Activated CD4-positive, alpha-beta T cell treated with anti-CD3 and anti-CD28 coated beads, Interleukin-2, amount 10 ng/mL, durations not matched to agents 24 days and 14 days (primary cell): Measurements from ENCODE around the gene ATP6V0C. TPM values are rescaled to one million over a fixed set of nuclear protein-coding genes. Genes with fewer than 3 reads are reported as not detected.
"Not testable (repeated sequence)": the region's sequence is repeated elsewhere in the genome, so short reads cannot be mapped to it uniquely, and the experiment has no call there.

Source experiments
- DNase-seq: peaks from one replicate; pipeline ENCODE4 v3.0.0; 2022
- H3K27ac Mint-ChIP-seq: one replicate; pipeline ENCODE4 v1.8.0; 2022; ENCODE audit warnings: mild to moderate bottlenecking, mixed read lengths
- H3K27me3 Mint-ChIP-seq: one replicate; pipeline ENCODE4 v1.8.0; 2022; ENCODE audit warnings: mixed read lengths
- H3K36me3 Mint-ChIP-seq: one replicate; pipeline ENCODE4 v1.8.0; 2022; ENCODE audit warnings: low read depth, mild to moderate bottlenecking, mixed read lengths
- H3K4me1 Mint-ChIP-seq: one replicate; pipeline ENCODE4 v1.8.0; 2021; ENCODE audit warnings: mixed read lengths
- H3K4me3 Mint-ChIP-seq: one replicate; pipeline ENCODE4 v1.8.0; 2022; ENCODE audit warnings: mild to moderate bottlenecking, moderate library complexity, mixed read lengths
- H3K9me3 Mint-ChIP-seq: one replicate; pipeline ENCODE4 v1.8.0; 2021; ENCODE audit warnings: mixed read lengths
- intact Hi-C: fragments of 100-400 bp; cut with micrococcal nuclease; formaldehyde crosslinking; loops from one replicate; pipeline ENCODE4 v1.15.1; 2023
- total RNA-seq: library from RNA; stranded (reverse); gene quantifications from 2 replicates; pipeline ENCODE4 v1.2.3, GENCODE V29; 2022

The ATP6V0C gene
- total RNA-seq, 1 donor from 2014 or later = 105 TPM

DNA sequence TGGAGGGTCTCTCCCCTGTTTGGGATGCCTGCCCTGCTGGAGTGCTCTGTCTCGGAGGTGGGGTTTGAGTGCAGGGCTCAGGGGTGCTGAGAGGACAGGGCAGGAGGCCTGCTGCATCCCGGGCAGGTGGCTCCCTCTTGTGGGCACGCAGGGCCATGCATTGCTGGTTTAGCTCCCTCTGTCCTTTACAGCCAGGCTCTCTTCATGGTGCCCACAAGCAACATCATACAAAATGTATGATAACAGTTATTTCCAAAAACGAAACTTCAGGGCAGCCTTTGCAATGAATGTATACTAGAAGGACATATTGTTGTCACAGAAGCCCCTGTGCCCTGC is 47.0 kb downstream of the ATP6V0C start:
- H3K27me3 Mint-ChIP-seq, H3K36me3 Mint-ChIP-seq, intact Hi-C loops, H3K4me1 Mint-ChIP-seq, H3K27ac Mint-ChIP-seq, H3K9me3 Mint-ChIP-seq, H3K4me3 Mint-ChIP-seq: not testable (repeated sequence)
- DNase-seq = peak; percentile 91

GRCh38 chr16:2567506-2567905 is 53.8 kb downstream of the ATP6V0C start:
- H3K27ac Mint-ChIP-seq, H3K4me1 Mint-ChIP-seq, H3K9me3 Mint-ChIP-seq, H3K36me3 Mint-ChIP-seq, intact Hi-C loops, DNase-seq, H3K27me3 Mint-ChIP-seq, H3K4me3 Mint-ChIP-seq: not testable (repeated sequence)

DNA sequence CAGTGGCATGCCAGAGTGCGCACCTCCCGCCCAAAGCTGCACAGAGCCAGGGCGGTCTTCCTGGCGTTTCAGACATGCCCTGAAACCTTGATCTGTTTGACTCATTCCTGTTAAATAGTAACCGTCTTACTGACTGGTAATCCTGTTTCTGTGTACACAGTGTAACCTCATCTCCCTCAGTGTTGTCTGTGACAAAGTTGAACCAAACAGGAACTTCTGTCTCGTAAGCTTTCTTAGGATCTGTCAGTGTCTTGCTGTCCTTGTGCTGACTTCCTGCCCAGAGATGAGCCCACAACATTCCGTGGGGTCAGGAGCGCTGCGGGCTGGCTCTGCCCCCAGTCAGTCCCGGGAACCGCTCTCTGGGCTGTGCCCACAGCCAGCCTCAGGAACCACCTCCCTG is 54.8 kb downstream of the ATP6V0C start:
- H3K4me3 Mint-ChIP-seq, H3K27me3 Mint-ChIP-seq, H3K36me3 Mint-ChIP-seq, intact Hi-C loops, H3K27ac Mint-ChIP-seq, H3K9me3 Mint-ChIP-seq, H3K4me1 Mint-ChIP-seq, DNase-seq: not testable (repeated sequence)

Other genes with a start within 250 kb of the ATP6V0C start
- 399 and 416 TPM in 2 replicates for gene RNPS1, start 245.8 kb upstream of the ATP6V0C start, total RNA-seq
- gene ABCA3, start 173.2 kb upstream of the ATP6V0C start, total RNA-seq = 8.3 and 9.2 TPM in 2 replicates
- 44.7 and 45.7 TPM in 2 replicates for gene CCNF, start 84.5 kb upstream of the ATP6V0C start, total RNA-seq
- 40.7 and 41.7 TPM in 2 replicates for gene TEDC2, start 53.8 kb upstream of the ATP6V0C start, total RNA-seq
- gene NTN3, start 42.7 kb upstream of the ATP6V0C start, total RNA-seq = not detected in 2 replicates
- gene TBC1D24, start 38.8 kb upstream of the ATP6V0C start, total RNA-seq = 16.6 and 20.9 TPM in 2 replicates
- 34.1 and 37.5 TPM in 2 replicates for gene AMDHD2, start 6.4 kb downstream of the ATP6V0C start, total RNA-seq
- 0.24 TPM in 1 of 2 replicates, not detected in the other for gene CEMP1, start 17.5 kb downstream of the ATP6V0C start, total RNA-seq
- gene PDPK1, start 24.1 kb downstream of the ATP6V0C start, total RNA-seq = 50.7 and 51.9 TPM in 2 replicates
- 54.4 and 57.0 TPM in 2 replicates for gene KCTD5, start 168.6 kb downstream of the ATP6V0C start, total RNA-seq
- 1.8 and 2.0 TPM in 2 replicates for gene PRSS27, start 206.3 kb downstream of the ATP6V0C start, total RNA-seq
- 635 and 680 TPM in 2 replicates for gene SRRM2, start 238.7 kb downstream of the ATP6V0C start, total RNA-seq